Measurements from ENCODE around the gene CGNL1. TPM values are rescaled to one million over a fixed set of nuclear protein-coding genes. Genes with fewer than 3 reads are reported as not detected.

The CGNL1 gene
- total RNA-seq, 1 donor = under 0.01 TPM

DNA sequence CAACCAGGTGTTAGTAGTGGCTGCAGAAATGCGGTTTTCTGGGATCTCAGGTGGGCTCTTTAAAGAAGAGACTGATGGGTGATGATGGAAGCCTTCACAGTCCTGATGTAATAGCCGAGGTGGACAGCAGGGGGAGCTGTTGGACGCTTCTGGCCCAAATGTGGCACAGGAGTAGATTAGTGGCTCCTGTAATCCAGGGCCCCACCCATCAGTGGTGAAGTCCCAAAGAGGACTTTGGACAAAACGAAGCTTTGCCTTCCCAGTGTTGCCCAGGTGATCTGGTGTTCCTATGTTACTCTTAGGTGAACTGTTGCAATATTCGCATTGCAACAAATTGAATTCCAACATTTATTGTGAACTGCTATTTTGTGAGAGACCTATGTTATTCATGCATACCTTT is 183.6 kb downstream of the CGNL1 start:
- peak; percentile 37 to 68 (median 50) for DNase-seq (ENCODE audit: low read depth in 2 of 3, low spot score in 2 of 3)

DNA sequence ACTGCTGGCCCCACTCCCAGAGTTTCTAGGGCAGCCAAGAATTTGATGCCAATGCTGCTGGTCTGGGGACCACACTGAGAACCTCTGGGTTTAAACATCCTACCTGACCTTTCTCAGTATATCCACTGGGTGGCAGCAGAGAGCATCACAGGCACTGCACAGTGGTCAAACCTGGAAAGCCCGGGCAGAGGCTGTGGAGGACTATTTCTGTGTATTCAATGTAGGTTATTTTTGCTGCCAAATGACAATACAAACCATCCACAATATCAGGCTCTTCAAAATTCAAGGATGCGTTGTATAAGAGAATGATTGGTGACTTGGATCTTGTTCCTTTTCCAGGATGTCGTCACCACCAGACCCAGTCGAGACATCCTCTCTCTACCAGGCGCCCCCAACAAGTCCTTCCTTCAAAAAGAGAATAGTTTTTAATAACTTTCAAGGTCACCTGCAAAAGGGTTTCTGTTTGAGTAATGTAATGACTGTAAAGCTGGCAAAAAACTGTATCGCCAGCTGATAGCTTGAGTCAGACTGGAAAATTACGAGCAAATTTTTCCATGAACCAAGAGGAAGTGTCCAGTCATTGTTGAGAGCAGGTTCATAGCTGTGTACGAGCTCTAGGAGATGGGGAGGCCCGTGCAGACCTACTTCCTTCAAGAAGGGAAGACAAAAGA is 184.9 kb downstream of the CGNL1 start:
- peak; percentile 29 to 84 (median 63) for DNase-seq (ENCODE audit: low read depth in 2 of 3, low spot score in 2 of 3)

DNA sequence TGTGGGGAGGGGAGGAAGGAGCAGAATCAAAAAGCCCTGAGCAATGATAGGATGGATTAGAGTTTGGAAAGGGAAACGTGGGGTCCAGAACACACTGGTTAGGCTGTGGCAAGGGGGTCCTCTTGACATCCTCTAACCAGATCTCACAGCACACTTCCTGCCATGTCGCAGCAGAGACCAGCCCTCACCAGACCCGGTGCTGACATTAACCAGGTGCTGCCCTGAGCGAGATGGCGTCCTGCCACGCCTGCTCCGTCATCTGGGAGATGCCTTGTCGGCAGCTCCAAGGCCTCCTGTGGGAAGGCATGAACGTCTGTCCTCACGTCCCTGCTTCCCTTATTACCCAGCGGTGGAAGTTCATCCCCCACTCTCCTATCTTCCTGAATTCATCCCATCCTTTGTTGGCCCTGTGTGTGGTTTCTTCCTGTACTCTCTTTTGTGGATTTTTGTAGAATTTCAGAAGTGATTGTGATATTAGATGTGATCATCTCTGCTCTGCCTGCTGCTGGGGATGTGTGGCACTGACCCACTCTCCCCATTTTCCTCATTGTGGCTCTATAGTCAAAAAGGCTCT is 186.0 kb downstream of the CGNL1 start:
- DNase-seq (ENCODE audit: low read depth in 2 of 3, low spot score in 2 of 3) = peak in 1 of 3 donors; percentile 49

DNA sequence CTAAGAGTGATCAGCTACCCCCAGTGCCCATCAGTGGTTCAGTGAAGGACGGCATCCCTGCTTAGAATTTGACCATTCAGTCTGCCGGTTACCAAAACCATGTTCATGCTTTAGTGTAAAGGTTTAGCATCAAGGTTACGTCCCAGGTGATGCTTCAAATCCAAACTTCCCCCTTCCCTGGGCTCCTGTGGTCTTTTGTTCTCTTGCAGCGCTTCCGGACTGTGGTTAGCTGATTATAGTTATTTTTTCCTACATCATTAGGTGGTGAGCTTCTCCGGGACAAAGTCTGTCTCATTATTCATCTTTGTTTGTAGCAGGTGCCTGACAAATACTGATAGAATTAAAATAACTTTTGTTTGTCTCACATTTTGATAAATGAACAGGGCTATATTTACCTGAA is 187.1 kb downstream of the CGNL1 start:
- peak in 2 of 3 donors; percentile 16 to 61 for DNase-seq (ENCODE audit: low read depth in 2 of 3, low spot score in 2 of 3)

DNA sequence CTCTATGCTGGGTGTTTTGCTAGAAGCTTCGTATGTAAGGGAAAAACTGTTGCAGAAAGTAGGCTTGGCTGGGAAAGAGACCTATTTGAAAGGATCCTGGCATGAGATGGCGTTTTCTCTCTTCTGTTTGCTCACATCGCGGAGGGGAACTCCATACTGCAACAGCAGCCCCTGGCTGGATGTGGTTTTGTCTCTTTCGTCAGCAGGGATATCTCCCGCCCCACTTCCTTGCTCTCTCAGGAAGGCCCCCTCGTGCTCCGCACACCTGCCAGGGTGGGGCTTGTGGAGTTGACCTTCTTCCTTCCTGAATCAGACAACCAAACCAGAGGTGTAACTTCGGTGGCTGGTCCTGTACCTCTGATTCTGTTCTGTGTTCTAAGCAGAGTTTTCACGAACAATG is 189.0 kb downstream of the CGNL1 start:
- DNase-seq (ENCODE audit: low read depth in 2 of 3, low spot score in 2 of 3) = peak in 2 of 3 donors; percentile 71 to 75

DNA sequence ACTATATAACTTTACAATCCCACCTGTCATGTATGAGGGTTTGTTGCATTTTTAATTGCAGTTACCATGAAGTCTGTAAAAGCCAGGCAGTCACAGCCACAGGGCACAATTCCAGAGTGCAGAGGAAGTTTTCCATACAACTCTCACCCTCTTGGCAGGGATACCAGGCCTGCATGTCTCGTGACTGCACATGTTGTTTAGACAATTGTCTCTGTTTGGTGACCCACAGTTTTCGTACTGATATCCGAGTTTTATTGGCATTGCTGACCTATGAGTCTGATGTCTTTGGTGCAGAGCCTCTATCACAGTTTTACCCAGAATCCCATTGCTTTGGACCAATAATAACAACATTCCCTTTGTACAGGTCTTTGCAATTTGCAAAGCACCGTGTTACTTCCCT is 190.5 kb downstream of the CGNL1 start:
- no peak for DNase-seq (ENCODE audit: low read depth in 2 of 3, low spot score in 2 of 3)

DNA sequence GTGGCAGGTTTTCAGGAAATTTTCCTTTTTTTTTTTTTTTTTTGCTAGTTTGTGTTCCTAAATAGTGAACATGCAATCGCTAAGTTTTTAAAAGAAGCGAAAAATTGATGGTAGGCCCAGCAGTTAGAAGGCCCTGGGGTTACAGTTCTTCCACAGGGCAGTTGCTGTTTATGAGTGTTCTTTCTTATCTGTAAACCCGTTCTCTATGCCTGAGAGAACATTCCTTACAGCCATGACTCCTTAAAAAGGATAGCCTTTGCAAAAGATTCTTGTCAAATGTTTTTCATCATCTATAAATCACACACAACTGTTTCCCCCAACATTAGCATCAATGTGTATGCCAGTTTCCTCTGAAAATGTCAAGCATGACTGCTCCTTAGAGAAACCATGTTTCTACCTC is 191.6 kb downstream of the CGNL1 start:
- no peak for DNase-seq (ENCODE audit: low read depth in 2 of 3, low spot score in 2 of 3)

DNA sequence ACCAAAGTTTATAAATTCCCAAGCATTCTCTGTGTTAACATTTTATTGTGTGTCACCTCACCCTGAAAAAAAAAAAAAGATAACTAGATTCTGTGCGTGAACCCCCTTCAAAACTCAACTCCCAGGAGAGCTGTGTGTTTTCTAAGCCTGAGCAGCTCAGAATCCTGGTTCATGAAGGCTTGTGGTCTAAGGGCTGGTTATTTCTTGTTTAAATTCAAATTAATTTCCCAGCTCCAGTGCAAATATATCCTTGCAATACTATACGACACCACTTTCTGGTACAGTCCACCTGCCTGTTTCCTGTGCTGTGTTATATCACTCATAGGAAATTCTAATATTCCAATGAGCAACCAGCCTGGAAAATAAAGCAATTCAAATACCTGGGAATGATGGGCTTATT is 192.0 kb downstream of the CGNL1 start:
- DNase-seq (ENCODE audit: low read depth in 2 of 3, low spot score in 2 of 3) = no peak

DNA sequence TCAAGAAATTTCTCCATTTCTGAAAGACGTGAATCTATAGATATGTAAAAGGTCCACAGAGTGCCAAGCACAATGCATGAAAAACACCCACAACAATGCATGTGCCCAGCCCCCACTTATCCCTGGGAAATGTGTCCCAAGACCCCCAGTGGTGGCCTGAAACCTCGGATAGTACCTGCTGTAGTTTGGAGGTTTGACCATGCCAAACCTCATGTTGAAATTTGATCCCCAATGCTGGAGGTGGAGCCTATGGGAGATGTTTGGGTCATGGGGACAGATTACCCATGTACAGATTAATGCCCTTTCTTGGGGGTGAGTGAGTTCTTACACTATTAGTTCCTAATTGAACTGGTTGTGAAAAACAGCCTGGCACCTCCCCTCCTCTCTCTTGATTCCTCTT is 194.0 kb downstream of the CGNL1 start:
- DNase-seq (ENCODE audit: low read depth in 2 of 3, low spot score in 2 of 3) = no peak

DNA sequence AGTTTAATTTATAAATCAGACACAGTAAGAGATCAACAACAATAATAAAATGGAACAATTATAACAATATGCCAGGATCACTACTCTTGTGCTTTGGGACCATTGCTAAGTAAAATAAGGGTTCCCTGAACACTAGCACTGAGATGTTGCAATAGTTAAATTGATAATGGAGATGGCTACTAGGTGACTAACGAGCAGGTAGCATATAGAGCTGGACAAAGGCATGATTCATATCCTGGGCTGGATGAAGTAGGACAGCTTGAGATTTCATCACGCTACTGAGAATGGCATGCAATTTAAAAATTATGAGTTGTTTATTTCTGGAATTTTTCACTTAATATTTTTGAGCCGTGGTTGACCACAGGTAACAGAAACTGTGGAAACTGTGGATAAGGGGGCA is 194.7 kb downstream of the CGNL1 start:
- no peak for DNase-seq (ENCODE audit: low read depth in 2 of 3, low spot score in 2 of 3)

DNA sequence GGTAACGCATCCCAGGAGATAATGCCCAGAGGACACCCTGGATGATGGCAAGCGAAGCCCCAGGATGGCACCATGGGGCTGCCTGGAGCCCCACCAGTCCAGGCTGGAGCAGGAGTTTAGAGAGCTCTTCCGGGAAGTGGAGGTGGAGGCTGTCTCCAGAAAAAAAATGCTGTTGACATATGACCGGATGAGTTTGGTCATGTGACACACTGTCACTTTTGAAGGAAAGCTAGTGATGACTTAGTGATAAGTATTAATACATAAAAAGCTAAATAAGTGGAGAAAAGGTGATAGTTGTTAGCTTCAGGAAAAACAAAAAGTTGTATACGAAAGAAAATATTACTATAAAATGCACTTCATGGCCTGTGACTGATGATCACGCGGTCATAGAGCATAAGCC is 195.4 kb downstream of the CGNL1 start:
- no peak for DNase-seq (ENCODE audit: low read depth in 2 of 3, low spot score in 2 of 3)

DNA sequence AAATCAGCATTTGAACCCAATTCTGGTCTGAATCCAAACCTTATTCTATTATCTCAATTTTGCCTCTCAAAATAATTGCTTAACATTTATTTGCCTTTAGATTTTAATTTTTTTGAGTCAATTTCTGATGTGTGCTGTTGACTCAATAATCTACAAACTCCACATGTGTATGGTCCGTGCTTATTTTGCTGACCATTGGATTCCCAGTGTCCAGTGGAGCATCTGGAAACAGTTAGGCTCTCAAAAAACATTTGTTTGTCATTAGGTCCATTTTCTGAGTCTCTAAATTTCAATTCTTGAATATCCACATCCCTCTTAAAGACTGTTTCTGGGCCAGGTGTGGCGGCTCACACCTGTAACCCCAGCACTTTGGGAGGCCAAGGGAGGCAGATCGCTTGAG is 196.2 kb downstream of the CGNL1 start:
- DNase-seq (ENCODE audit: low read depth in 2 of 3, low spot score in 2 of 3) = no peak

DNA sequence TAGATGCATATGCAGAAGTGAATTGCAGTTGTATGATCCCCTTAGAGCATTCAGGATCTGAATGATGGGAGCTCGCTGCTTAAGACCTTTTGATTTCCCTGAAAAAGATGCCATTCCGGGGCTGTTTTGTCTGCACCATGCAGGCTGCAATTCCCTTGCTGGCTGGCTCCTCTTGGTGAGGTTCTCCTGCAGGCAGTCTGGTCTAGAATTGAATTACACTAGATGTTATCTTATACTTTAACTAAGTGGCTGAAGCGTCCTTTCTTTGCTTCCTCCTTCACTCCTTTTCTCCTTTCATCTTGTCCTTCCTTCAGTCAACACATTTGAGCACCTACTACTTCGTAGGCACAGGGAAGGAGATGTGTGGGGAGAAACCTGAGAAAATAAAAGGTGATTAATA is 196.8 kb downstream of the CGNL1 start:
- no peak for DNase-seq (ENCODE audit: low read depth in 2 of 3, low spot score in 2 of 3)

DNA sequence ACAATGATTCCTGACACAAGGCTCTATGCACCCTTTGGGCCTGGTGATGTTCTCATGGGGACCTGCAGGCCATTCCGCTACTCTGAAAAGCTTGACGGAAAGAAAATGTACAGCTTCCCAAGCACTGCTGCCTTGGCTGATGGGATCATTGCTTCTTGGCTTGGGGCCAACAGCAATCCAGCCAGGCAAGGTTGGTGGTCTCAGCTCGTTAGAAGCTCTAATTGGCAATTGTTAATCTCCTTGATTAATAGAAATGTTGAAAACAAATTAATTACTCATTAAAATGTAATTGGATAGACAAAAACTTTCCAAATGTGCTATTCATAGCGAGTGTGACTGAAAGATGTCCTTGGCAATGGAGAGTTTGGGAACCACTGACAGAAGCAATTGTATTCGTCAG is 199.1 kb downstream of the CGNL1 start:
- no peak for DNase-seq (ENCODE audit: low read depth in 2 of 3, low spot score in 2 of 3)

DNA sequence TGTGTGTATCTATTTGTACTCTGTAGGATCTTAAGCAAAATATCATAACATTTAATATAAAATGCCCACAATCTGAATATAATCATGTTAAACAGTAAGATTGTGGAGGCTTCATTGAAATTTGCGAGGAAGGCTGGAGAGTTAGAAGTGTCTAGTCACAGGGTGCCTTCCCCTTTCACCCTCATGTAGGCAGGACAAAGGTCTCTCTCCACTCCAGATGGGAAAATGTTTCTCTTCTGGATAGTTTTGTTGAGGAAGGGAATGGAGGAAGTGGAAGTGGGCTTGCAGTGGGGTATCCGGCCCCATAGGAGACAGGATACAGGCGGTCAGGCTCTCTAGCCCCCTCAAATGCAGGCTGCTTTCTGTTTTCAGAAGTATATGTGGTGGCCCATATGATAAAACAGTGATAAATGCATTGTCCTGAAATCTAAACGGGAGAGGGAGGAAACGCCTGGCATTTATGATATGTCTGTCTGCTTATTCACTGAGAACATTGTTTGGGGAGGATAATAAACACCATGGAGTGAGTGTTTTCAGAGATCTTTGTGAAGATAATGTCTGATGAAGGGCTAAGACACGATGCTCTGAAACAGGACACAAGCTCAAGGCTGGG is 202.1 kb downstream of the CGNL1 start:
- DNase-seq (ENCODE audit: low read depth in 2 of 3, low spot score in 2 of 3) = peak in 1 of 3 donors; percentile 18

DNA sequence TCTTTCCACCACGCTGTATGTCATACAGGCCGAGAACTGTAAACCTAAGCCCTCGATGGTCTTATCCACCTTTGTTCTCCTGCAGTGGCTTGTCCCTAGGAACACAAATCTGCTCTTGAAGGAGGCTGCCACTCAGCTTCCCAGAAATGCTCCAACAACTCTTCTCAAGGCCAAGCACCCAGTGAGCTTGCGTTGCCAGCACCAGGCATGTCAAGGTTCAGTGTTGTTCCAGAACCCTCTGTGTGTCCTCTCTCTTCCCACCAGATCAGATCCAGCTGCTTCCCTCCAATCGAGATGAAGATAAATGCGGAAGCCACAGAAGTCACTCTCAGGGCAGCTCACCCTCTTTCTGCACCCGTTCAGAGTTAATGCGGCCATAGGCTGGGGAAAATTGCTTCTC is 204.1 kb downstream of the CGNL1 start:
- DNase-seq (ENCODE audit: low read depth in 2 of 3, low spot score in 2 of 3) = no peak

DNA sequence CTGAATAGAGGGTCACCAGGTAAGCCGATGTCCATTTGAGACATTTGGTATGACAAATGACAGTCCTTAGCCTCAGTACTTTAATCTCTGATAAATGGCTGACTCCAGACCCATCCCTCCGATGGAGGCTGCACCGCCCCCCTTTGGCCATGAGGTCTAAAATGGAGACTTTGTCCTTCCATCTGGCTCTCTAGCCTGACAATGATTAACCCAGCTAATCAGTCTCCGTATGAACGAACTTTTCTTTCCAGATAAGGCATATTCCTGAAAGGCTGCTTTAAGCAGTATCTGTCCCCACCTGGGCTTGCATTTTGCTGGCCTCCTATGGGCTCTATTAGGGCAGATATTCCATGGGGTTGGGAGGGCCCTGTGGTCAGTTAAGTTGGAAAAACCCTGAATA is 204.6 kb downstream of the CGNL1 start:
- DNase-seq (ENCODE audit: low read depth in 2 of 3, low spot score in 2 of 3) = no peak

DNA sequence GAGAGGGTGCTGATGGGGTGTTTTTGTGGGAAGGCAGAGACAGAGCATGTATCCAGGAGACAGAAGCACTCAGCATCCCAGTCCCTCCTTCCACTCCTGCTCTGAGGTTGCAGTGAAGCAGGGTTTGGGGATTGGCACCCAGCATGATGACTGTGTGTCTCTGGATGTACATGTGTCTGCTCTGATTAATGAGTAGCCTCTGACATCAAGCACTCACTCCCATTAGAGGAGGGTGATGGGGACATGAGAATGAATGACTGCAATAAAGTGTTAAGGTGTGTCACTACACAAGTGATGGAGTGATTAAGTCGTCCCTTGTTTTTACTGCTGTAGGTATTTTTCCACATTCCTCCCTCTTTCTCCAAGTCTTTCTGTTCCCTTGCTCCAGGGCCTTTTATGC is 205.8 kb downstream of the CGNL1 start:
- no peak for DNase-seq (ENCODE audit: low read depth in 2 of 3, low spot score in 2 of 3)

DNA sequence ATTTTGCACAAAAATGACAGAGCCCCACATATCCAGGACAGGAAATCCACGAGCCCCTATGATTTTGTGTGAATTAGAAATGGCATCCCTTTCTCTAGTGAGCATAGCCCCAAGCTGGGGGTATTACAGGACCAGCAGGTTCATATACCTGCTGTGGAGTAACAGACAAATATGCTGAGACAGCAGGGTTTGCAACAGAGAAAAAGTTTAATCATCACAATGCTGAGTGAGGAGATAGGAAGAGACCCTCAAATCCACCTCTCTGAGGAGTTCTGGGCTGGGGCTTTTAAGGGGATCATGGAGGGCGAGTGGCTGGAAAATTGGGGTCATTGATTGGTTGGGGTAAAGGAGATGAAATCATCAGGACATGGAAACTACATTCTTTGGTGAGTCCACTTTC is 207.0 kb downstream of the CGNL1 start:
- no peak for DNase-seq (ENCODE audit: low read depth in 2 of 3, low spot score in 2 of 3)

DNA sequence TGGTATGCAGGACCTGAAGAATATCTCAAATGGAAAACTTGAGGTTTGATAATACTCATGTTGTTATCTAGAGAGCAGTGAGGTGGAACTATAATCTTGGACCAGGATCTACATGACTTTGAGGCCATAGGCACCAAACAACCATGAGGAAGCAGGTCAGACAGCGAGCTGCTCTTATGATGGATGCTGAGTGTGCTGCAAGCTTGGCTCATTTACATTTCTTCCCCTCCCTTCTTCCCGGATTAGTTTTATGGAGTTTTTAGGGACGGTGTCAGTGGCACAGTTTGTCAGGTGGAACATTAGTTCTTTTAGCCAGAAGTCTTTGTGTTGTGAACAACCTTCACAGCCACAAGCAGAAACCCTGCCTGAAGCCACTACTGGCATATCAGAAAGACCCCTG is 207.4 kb downstream of the CGNL1 start:
- no peak for DNase-seq (ENCODE audit: low read depth in 2 of 3, low spot score in 2 of 3)

DNA sequence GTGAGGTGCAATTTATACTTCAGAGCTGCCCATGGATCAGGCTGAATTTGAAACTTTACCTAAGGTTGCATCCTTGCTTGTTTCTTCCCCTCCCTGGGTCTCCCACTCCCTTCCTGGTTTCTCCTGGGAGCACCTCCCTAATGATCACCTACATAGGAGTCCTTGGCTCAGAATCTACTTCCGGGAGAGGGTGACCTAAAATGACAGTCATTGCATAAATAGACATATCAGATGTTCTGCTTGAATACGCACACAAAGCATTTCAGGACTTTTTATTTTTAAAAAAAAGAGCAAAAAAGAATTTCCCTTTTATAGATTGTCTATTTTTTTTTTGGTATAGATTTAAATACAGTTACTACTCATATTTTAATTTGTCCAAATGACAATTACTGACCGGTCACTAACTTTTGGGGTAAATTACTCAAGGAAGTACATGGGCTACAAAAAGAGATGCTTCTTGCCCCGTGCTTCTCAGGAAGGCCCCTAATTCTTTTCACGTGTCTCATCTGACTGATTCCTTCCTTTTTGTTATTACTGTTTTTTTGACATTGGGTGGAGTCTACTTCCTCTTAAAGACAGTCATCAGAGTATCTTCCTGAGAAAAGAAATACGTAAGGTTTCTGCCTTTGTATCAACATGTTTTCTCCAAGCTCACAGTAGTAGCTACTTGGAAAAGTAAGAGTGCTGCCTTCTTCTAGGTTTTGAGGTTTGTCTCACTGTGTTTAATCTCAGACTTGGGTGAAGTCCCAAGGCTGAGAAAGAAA is 210.5 kb downstream of the CGNL1 start:
- no peak for DNase-seq (ENCODE audit: low read depth in 2 of 3, low spot score in 2 of 3)

DNA sequence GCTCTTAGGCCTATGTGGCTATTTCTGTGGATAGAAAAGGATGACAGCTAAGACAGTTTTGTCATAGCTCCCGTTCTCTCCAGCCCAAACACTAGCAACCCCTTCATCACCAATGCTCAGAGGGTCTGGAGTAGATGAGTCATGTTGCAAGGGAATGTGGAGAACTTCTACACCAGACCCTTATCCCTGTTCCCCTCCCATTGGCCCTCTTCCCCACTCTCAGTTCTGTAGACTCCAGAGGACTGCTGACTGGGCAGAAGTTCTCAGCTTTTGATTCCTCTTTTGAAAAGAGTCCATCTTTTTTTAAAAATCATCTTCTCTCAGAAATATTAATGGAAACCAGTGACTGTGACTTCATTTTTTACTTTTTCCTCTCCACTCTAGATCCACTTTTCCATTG is 213.0 kb downstream of the CGNL1 start:
- no peak for DNase-seq (ENCODE audit: low read depth in 2 of 3, low spot score in 2 of 3)
